IMR-90 (cell line): ENCODE data around the gene STK32A. TPM values are rescaled to one million over a fixed set of nuclear protein-coding genes. Genes with fewer than 3 reads are reported as not detected.

ENCODE experiments used
- ATAC-seq: fragments of 200-7000 bp; cut with Tn5 transposase; 2 replicates; pipeline ENCODE4 v1.9.1; 2020; ENCODE audit warnings: low read depth, mild to moderate bottlenecking, moderate library complexity
- BruUV-seq: library from RNA; stranded (reverse); fragments of 400-500 nt; replicated peaks from 2 replicates; lab custom pipeline; 2021; lab: Mats Ljungman, UMichigan
- CTCF ChIA-PET: fragments of 300-600 bp; formaldehyde crosslinking; extraction: SDS; loops from one replicate; lab custom pipeline; 2021; ENCODE audit warnings: antibody characterized with exemption; lab: Yijun Ruan, JAX
- POLR2A ChIA-PET: fragments of 300-600 bp; sonication (Branson Sonifier 250); formaldehyde crosslinking; loops from one replicate; lab custom pipeline; 2022; ENCODE audit warnings: antibody characterized with exemption; ENCODE audit not compliant: unreplicated experiment; lab: Charles Lee
- DNase-seq: peaks from one replicate; pipeline ENCODE4 v3.0.0; 2013
- H2AFZ ChIP-seq: replicated peaks from 2 replicates; pipeline ENCODE3; 2013; ENCODE audit warnings: low read length, mild to moderate bottlenecking; ENCODE audit not compliant: poor library complexity
- H2AK5ac ChIP-seq: 2 replicates; pipeline ENCODE4 v1.6.1; 2013; ENCODE audit warnings: low read depth, low read length, inconsistent platforms
- H2AK9ac ChIP-seq: replicated peaks from 2 replicates; pipeline ENCODE3; 2013; ENCODE audit warnings: mild to moderate bottlenecking, low read depth, low read length, moderate library complexity; ENCODE audit not compliant: poor library complexity
- H2BK120ac ChIP-seq: 2 replicates; pipeline ENCODE4 v1.6.1; 2013; ENCODE audit warnings: low read depth, low read length, inconsistent platforms
- H2BK15ac ChIP-seq: 3 replicates; pipeline ENCODE4 v1.6.1; 2013; ENCODE audit warnings: low read depth, low read length, inconsistent platforms
- H2BK20ac ChIP-seq: 2 replicates; pipeline ENCODE4 v1.6.1; 2013; ENCODE audit warnings: low read depth, mild to moderate bottlenecking, inconsistent platforms, low read length, moderate library complexity
- H2BK5ac ChIP-seq: 2 replicates; pipeline ENCODE4 v1.6.1; 2013; ENCODE audit warnings: mild to moderate bottlenecking, low read depth, low read length, inconsistent platforms; ENCODE audit not compliant: poor library complexity, severe bottlenecking
- H3K14ac ChIP-seq: replicated peaks from 2 replicates; pipeline ENCODE4 v1.6.1; 2013; ENCODE audit warnings: low read depth, low read length, inconsistent platforms
- H3K18ac ChIP-seq: 2 replicates; pipeline ENCODE4 v1.6.1; 2013; ENCODE audit warnings: low read depth, low read length, control low read depth
- H3K23ac ChIP-seq: 2 replicates; pipeline ENCODE4 v1.6.1; 2013; ENCODE audit warnings: low read depth, low read length, inconsistent platforms
- H3K27ac ChIP-seq: 2 replicates; pipeline ENCODE4 v1.5.1; 2013; ENCODE audit warnings: mild to moderate bottlenecking, control low read depth, low read length; ENCODE audit not compliant: insufficient read depth
- H3K27me3 ChIP-seq: 2 replicates; pipeline ENCODE4 v1.6.1; 2013; ENCODE audit warnings: low read length; ENCODE audit not compliant: control insufficient read depth, insufficient read depth
- H3K36me3 ChIP-seq: 2 replicates; pipeline ENCODE4 v1.6.1; 2013; ENCODE audit warnings: low read length, mixed read lengths; ENCODE audit not compliant: control insufficient read depth, insufficient read depth
- H3K4ac ChIP-seq: 2 replicates; pipeline ENCODE4 v1.6.1; 2013; ENCODE audit warnings: low read depth, low read length, inconsistent platforms
- H3K4me1 ChIP-seq: 2 replicates; pipeline ENCODE4 v1.6.1; 2013; ENCODE audit warnings: low read length, mixed read lengths; ENCODE audit not compliant: control insufficient read depth, insufficient read depth
- H3K4me2 ChIP-seq: 2 replicates; pipeline ENCODE4 v1.6.1; 2013; ENCODE audit warnings: low read depth, mild to moderate bottlenecking, control low read depth, low read length, moderate library complexity
- H3K4me3 ChIP-seq: 2 replicates; pipeline ENCODE4 v1.5.1; 2013; ENCODE audit warnings: low read depth, mild to moderate bottlenecking, control low read depth, low read length, moderate library complexity; ENCODE audit not compliant: insufficient read depth
- H3K56ac ChIP-seq: 2 replicates; pipeline ENCODE4 v1.6.1; 2013; ENCODE audit warnings: low read length, inconsistent platforms; ENCODE audit not compliant: insufficient read depth; ENCODE audit errors: extremely low read depth
- H3K79me1 ChIP-seq, 2 experiments: 2 replicates each; pipeline ENCODE4 v1.6.1; 2013; ENCODE audit warnings: low read length in 2 of 2, inconsistent platforms in 1 of 2, low read depth in 1 of 2
- H3K9ac ChIP-seq: 2 replicates; pipeline ENCODE4 v1.6.1; 2013; ENCODE audit warnings: low read depth, low read length, control low read depth
- H3K9me1 ChIP-seq: 2 replicates; pipeline ENCODE4 v1.6.1; 2013; ENCODE audit warnings: low read length, inconsistent platforms; ENCODE audit not compliant: insufficient read depth
- H3K9me3 ChIP-seq: 2 replicates; pipeline ENCODE4 v1.6.1; 2013; ENCODE audit warnings: low read length; ENCODE audit not compliant: control insufficient read depth, insufficient read depth
- H4K20me1 ChIP-seq: 2 replicates; pipeline ENCODE4 v1.6.1; 2013; ENCODE audit warnings: low read length, inconsistent platforms; ENCODE audit not compliant: insufficient read depth
- H4K5ac ChIP-seq: 2 replicates; pipeline ENCODE4 v1.6.1; 2013; ENCODE audit warnings: mild to moderate bottlenecking, low read depth, low read length, control low read depth
- H4K8ac ChIP-seq, 2 experiments: 2 replicates each; pipeline ENCODE4 v1.6.1; 2013; ENCODE audit warnings: low read depth in 2 of 2, low read length in 2 of 2, control low read depth in 1 of 2, inconsistent platforms in 1 of 2
- H4K91ac ChIP-seq: 2 replicates; pipeline ENCODE4 v1.6.1; 2013; ENCODE audit warnings: low read depth, low read length, inconsistent platforms; ENCODE audit not compliant: insufficient read depth
- CEBPB ChIP-seq: IDR thresholded peaks from 2 replicates; pipeline ENCODE4 v1.6.1; 2012; ENCODE audit warnings: low read depth, low read length, improper control_type of control experiment
- CHD1 ChIP-seq: IDR thresholded peaks from 2 replicates; pipeline ENCODE4 v1.6.1; 2012; ENCODE audit warnings: low read depth, low read length, improper control_type of control experiment
- CTCF ChIP-seq: conservative IDR thresholded peaks from 2 replicates; pipeline ENCODE4 v1.5.1; 2012; ENCODE audit warnings: mild to moderate bottlenecking, low read depth, low read length, improper control_type of control experiment
- FOS ChIP-seq: fragments of 150-350 bp; IDR thresholded peaks from 2 replicates; pipeline ENCODE4 v1.6.1; 2016; ENCODE audit warnings: low read depth, low read length
- MAFK ChIP-seq: IDR thresholded peaks from 2 replicates; pipeline ENCODE4 v1.6.1; 2012; ENCODE audit warnings: low read depth, low read length, improper control_type of control experiment
- MAZ ChIP-seq: IDR thresholded peaks from 2 replicates; pipeline ENCODE4 v1.6.1; 2012; ENCODE audit warnings: low read depth, mild to moderate bottlenecking, low read length, improper control_type of control experiment, moderate library complexity, borderline replicate concordance
- POLR2A ChIP-seq: IDR thresholded peaks from 2 replicates; pipeline ENCODE4 v1.6.1; 2012; ENCODE audit warnings: mild to moderate bottlenecking, low read depth, low read length
- RAD21 ChIP-seq: IDR thresholded peaks from 2 replicates; pipeline ENCODE4 v1.6.1; 2012; ENCODE audit warnings: low read length, improper control_type of control experiment
- RCOR1 ChIP-seq: IDR thresholded peaks from 2 replicates; pipeline ENCODE4 v1.6.1; 2012; ENCODE audit warnings: mild to moderate bottlenecking, low read length, improper control_type of control experiment; ENCODE audit not compliant: insufficient replicate concordance
- RFX5 ChIP-seq: IDR thresholded peaks from 2 replicates; pipeline ENCODE4 v1.8.0; 2012; ENCODE audit warnings: low read depth, mild to moderate bottlenecking, low read length, moderate library complexity
- SMC3 ChIP-seq: fragments of 150-350 bp; IDR thresholded peaks from 2 replicates; pipeline ENCODE4 v1.6.1; 2016; ENCODE audit warnings: low read depth, mild to moderate bottlenecking, antibody characterized with exemption, low read length, moderate library complexity
- USF2 ChIP-seq: fragments of 150-350 bp; IDR thresholded peaks from 2 replicates; pipeline ENCODE4 v1.6.1; 2017; ENCODE audit warnings: mild to moderate bottlenecking, antibody characterized with exemption, low read length, low read depth
- WGBS, 2 experiments: methylation state at CpG; one replicate each; pipeline versions ENCODE4 v1.1.5 to v1.1.7; 2013; ENCODE audit warnings: missing lambda C conversion rate in 2 of 2; ENCODE audit not compliant: insufficient read length in 1 of 2; ENCODE audit errors: extremely low coverage in 2 of 2; 5-methylcytosine and 5-hydroxymethylcytosine counted together
- dilution Hi-C: fragments of 300-500 bp; cut with HindIII; formaldehyde crosslinking; loops from one replicate; pipeline ENCODE4 v1.14.3; 2018; ENCODE audit warnings: low sequenced_read_pairs; ENCODE audit not compliant: unreplicated experiment
- in situ Hi-C: fragments of 300-500 bp; cut with MboI; formaldehyde crosslinking; loops from 3 replicates; pipeline ENCODE4 v1.14.3; 2019; ENCODE audit warnings: low sequenced_read_pairs, inconsistent platforms, mixed read lengths
- intact Hi-C: fragments of 100-400 bp; cut with micrococcal nuclease; formaldehyde crosslinking; loops from 2 replicates; pipeline ENCODE4 v1.10.0; 2022
- polyA plus RNA-seq, 3 experiments: library from polyadenylated mRNA; depleted of rRNA; stranded (reverse); fragments of >200 nt; gene quantifications; 2 replicates each; pipeline ENCODE4 v1.2.3, GENCODE V29; 2012; ENCODE audit warnings: low replicate concordance in 1 of 3
- total RNA-seq: library from RNA; depleted of rRNA; stranded (reverse); fragments of >200 nt; gene quantifications from 2 replicates; pipeline ENCODE4 v1.2.3, GENCODE V29; 2012

Gene STK32A
- total and polyA plus RNA-seq, 2 of the 4 experiments (the other 2 are of a cell fraction), result 0.12 to 0.18 TPM

- Histone ChIP-seq H2BK5ac (no peak overlapping the region), H4K8ac (no peak overlapping the region), H3K9me1 (no peaks in the 10 kb centered on the region), H3K56ac (no peak overlapping the region), H3K27me3 (peaks cover 5% of the 10 kb centered on the region), H2AFZ (no peak overlapping the region), H4K91ac (no peak overlapping the region), H3K14ac (no peak overlapping the region), H3K4me2 (no peak overlapping the region), H2AK9ac (no peak overlapping the region), H3K79me1 (no peaks in the 10 kb centered on the region), H3K4me1 (peaks cover 4% of the 10 kb centered on the region; the same call in 1 of the 2 replicates), H3K23ac (no peak overlapping the region), H4K5ac (no peak overlapping the region), H3K4ac (no peak overlapping the region), H2AK5ac (no peak overlapping the region), H2BK15ac (no peak overlapping the region), H3K18ac (no peak overlapping the region), H3K4me3 (no peak overlapping the region), H2BK20ac (no peak overlapping the region), H3K9me3 (no peaks in the 10 kb centered on the region), H3K36me3 (no peaks in the 10 kb centered on the region), H3K27ac (no peak overlapping the region), H2BK120ac (no peak overlapping the region), H4K20me1 (no peaks in the 10 kb centered on the region), H3K9ac (no peak overlapping the region)
- dilution Hi-C loops, result no loop called here
- intact Hi-C loops, result no loop called here
- ChIA-PET POLR2A (no interaction called here), CTCF (no interaction called here)
- WGBS, 2 experiments, result 100% methylated on average over 2 of the region's 5 CpGs; no CpG with 5 or more reads in 1 of the 2 experiments
- BruUV-seq, result no TSS peak
- no peak for ATAC-seq
- DNase-seq, result no peak
- in situ Hi-C loops, result no loop called here
- no peak for TF ChIP-seq POLR2A
- no peak for TF ChIP-seq CEBPB
- no peak for TF ChIP-seq MAZ
- TF ChIP-seq CHD1, result no peak
- TF ChIP-seq USF2, result no peak
- TF ChIP-seq RAD21, result no peak
- TF ChIP-seq FOS, result no peak
- TF ChIP-seq RFX5, result no peak
- TF ChIP-seq SMC3, result no peak
- no peak for TF ChIP-seq RCOR1
- TF ChIP-seq CTCF, result no peak
- TF ChIP-seq MAFK, result no peak
These were observed 111.3 kb downstream of the STK32A start for GRCh38 chr5:147346006-147346561.
